GM21367 (cell line): ENCODE measurements around the gene ADCY9.
"Not testable (repeated sequence)": the region's sequence is repeated elsewhere in the genome, so short reads cannot be mapped to it uniquely, and the experiment has no call there.

Source experiments
- ATAC-seq: cut with Tn5 transposase; IDR thresholded peaks from one replicate; pipeline ENCODE4 v1.9.1; 2021; ENCODE audit not compliant: unreplicated experiment

The ADCY9 gene

GRCh38 chr16:4038448-4038847, 77.8 kb downstream of the ADCY9 start:
- ATAC-seq = no peak

- ATAC-seq = not testable (repeated sequence)
Observed at GRCh38 chr16:4036952-4037351, 79.3 kb downstream of the ADCY9 start.

- no peak for ATAC-seq
Observed at GRCh38 chr16:4034963-4035362, 81.3 kb downstream of the ADCY9 start.

GRCh38 chr16:4033951-4034350, 82.3 kb downstream of the ADCY9 start:
- ATAC-seq = no peak

- ATAC-seq = no peak
Observed at GRCh38 chr16:4032768-4033167, 83.5 kb downstream of the ADCY9 start.

DNA sequence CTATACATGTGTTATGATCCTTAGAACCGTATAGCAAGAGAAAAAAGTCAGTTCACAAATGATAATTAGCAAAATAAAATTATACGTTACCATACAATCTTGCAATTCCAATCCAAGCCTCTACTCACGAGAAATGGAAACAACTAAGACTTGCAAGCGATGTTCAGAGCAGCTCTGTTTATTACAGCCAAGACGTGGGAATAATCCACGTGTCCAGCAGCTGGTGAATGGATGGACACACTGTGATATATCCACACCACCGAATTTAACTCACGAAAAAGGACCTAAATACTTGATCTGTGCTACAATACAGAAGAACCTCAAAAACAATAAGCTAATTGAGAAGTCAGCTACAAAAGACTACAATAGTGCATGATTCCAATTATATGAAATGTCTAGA, 88.1 kb downstream of the ADCY9 start:
- ATAC-seq = no peak

GRCh38 chr16:4026854-4027253, 89.4 kb downstream of the ADCY9 start:
- ATAC-seq = no peak

DNA sequence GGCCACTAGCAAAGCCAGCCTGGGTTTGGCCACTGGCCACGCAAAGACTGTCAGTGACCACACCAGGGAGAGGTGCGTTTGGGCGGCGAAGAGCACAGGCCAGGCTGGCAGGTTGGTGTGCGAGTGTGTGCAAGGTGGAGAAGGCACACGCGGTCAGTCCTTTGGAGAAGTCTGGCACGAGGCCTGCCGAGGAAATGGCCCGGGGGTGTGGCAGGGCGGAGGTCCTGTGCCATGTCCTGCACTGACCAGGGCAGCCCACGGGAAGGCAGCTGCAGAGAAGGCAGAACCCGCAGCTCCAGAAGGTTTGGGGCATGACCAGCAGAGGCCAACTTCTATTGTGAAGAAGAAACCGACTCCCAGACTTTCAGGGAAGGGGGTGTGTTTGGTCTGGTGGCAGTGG, 90.8 kb downstream of the ADCY9 start:
- ATAC-seq = no peak

DNA sequence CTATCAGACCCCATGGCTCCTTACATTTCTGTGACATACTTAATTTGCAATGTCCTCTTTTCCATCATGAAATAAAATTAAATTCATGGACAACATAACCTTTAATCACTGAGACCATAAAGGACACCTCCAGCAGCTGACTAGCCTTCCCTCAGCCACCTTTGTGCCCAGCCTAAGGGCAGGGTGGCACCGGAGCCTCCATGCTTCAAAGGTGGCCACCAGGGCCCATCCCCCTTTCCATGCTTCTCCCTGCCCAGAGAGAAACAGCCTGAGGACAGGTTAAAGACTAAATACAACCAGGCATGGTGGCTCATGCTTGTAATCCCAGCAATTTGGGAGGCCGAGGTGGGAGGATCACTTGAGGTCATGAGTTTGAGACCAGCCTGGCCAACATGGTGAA, 94.3 kb downstream of the ADCY9 start:
- ATAC-seq = no peak

- ATAC-seq = no peak
Observed at GRCh38 chr16:4021070-4021779, 95.0 kb downstream of the ADCY9 start.

DNA sequence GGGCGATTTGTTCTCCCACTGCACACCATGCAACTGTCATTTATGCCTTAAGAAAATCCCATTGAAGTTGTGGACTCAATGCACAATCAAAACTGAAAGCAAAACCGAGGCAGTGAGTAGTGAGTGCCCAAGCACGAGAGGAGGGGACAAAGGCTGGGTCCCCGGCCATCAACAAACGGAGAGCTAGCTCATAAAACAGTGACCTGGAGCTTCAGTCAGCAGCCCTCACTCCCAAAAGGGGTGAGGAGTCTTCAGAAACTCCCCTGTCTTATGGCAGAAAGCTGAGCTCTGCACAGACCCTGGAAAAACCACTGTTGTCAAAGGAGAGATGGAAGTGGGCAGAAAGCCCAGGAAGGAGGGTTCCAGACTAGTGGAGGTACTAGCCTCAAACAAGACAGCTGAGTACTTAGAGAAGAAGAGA, 96.9 kb downstream of the ADCY9 start:
- no peak for ATAC-seq

DNA sequence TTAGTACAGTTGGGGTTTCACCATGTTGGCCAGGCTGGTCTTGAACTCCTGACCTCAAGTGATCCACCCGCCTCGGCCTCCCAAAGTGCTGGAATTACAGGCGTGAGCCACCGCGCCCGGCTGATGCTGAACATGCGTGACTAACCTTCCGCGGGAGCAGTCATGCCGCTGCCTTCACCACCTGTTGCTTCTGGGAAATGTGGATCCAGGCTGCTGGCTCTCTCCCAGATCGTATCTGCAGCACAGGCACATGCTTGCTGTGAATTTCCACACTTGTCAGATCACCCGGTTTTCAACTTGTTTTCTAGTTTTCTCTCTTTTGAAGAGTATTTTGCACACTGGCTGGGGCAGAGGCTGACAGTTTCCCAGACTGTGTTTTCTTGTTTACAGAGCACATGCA, 97.9 kb downstream of the ADCY9 start:
- no peak for ATAC-seq

- ATAC-seq = no peak
Observed at GRCh38 chr16:4017807-4018206, 98.4 kb downstream of the ADCY9 start.

DNA sequence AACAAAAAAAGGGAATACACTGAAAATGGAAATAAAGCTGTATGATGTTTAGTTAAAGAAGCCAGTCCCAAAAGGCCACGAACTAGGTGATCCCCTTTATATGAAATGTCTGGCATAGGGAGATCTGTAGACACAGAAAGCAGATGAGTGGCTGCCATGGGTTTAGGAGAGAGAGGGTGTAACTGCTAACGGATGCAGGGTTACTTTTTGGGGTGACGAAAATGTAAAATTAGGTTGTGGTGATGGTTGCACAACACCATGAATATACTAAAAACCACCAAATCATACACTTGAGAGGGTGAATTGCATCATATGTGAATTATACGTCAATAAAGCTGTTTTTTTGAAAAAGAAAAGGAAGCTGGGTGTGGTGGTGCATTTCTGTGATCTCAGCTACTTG, 99.6 kb downstream of the ADCY9 start:
- no peak for ATAC-seq

GRCh38 chr16:4016005-4016352, 100.3 kb downstream of the ADCY9 start:
- no peak for ATAC-seq

GRCh38 chr16:4015275-4016004, 100.8 kb downstream of the ADCY9 start:
- ATAC-seq = no peak

DNA sequence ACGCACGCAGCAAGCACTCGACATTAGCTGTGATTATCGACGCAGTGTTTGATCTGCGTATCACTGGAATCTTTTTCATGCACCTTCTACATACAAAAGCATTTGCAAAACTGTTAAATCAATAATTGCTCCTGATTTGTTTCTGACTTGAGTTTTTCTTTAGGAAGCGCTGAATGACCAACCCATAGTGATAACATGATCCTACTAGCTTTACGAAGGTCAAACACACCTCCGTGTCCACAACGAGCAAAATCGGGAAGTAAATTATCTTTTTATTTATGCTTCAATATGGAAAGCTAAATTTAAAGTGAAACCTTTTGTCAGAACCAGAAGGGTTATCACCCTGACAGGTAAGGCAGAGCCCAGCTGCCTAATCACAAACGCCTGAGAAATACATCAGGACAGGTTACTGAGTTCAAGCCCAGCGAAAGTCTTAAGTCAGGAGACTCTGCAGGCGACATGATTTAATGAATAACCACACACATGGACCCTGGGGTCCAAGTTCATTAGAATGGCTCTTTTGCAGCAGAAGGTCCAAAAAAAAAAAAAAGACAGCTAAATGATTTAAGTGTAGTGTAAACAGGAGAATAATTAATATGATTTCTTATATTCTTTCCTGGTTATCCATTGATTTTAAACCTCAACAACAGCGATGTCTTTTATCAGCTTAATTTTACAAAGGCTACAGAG, 104.2 kb downstream of the ADCY9 start:
- no peak for ATAC-seq

- no peak for ATAC-seq
Observed at GRCh38 chr16:4011225-4011939, 104.9 kb downstream of the ADCY9 start.

DNA sequence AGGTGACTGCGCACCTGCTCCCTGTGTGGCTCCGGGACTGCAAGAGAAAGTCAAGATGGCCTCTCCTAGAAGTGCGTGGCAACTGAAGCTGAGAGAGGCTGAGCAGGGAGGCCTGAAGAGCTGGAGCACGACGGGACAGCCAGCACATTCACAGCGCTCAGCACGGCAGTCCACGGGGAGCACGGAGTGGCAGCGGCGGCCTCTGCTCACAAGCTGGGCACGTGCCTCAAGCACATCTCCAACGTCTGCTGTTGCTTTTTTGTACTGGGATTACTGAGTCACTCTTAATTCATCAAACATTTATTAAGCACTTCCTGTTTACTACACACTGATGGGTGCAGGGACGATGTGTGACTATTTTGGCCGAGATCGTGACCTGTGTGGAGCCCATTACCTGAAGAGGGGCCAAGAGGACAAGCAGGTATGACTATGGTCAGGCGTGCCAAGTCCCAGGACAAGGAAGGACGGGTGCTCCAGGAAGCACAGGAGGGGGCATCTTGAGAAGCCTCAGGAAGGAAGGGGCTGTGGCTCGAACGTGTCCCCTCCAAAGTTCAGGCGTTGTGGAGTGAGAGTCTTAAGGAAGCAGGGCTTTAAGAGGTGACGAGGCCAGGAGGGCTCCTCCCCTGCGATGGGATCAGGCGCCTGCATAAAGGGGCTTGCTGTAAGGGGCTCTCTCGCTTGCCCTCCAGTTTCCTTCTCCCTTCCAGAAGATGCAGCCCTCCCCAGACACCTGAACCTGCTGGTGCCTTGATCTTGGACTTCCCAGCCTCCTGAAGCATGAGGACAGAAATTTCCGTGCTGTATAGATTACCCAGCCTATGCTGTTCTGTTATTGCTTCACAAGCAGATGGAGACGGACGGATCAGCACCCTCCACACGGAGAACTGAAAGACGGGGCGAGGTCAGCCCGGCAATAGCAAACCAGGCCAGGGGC, 105.8 kb downstream of the ADCY9 start:
- ATAC-seq = no peak

- no peak for ATAC-seq
Observed at GRCh38 chr16:4009177-4009576, 107.1 kb downstream of the ADCY9 start.
